ENCODE results near the gene BMAL1. TPM values are rescaled to one million over a fixed set of nuclear protein-coding genes. Genes with fewer than 3 reads are reported as not detected.

Gene BMAL1
- total and polyA plus RNA-seq, 5 experiments from 2014 or later, result 9.6 to 93.8 (median 14.0) TPM

DNA sequence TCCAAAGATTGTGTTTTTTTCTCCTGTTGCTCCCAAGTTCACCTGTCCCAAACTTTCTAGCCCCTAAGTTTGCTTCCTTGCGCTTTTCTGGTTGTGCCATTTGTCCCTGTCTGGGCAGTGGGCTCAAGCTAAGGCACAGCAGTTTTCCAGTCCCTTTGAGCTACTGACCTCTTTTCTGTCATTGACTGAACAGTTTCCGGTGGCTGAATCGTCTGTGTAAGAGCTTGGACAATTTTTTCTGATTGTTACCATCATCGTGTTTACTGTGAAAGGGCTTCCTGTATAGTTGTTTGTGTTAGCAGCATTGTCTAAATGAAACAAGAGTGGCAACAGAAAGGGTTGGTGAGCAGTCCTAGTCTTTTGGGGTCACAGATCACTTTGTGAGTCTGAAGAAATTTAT, 49.8 kb downstream of the BMAL1 start:
- Mint-ChIP-seq H3K27me3 (no peaks in the 10 kb centered on the region), H3K27ac (peak overlapping the region in 1 of 10 donors; percentile 51), H3K4me1 (peaks cover 30 to 53% (median 42%) of the 10 kb centered on the region in 4 donors), H3K4me3 (no peak overlapping the region), H3K9me3 (no peaks in the 10 kb centered on the region), H3K36me3 (peaks cover 0 to 44% (median 3%) of the 10 kb centered on the region in 3 donors)
- POLR2A ChIA-PET, result no interaction called here
- ATAC-seq (no peak), DNase-seq (no peak)

DNA sequence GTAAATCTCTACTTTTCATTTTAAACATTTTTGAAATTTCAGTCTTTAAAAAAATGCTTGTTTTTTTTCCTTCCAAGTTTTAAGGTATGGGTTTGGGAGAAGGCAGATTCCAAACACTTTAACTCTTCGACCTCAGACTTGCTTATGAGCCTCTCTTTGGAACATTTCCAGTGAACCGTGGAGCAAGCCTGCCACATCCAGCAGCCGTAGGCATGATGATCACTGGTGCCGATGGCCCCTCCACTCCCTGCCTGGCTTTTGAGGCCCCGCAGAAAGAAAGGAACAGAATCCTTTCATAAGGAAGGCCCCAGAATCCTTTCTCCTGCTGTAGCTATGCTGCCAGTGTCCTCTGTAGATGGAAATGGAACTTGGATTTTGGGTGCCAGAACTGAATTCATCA, 50.7 kb downstream of the BMAL1 start:
- DNase-seq, result no peak
- Mint-ChIP-seq H3K36me3 (peaks cover 0 to 40% (median 3%) of the 10 kb centered on the region in 3 donors), H3K27ac (peak overlapping the region in 1 of 10 donors; percentile 35), H3K27me3 (no peaks in the 10 kb centered on the region), H3K9me3 (no peaks in the 10 kb centered on the region), H3K4me3 (no peak overlapping the region), H3K4me1 (peaks cover 29 to 61% (median 50%) of the 10 kb centered on the region in 4 donors)
- ATAC-seq, result no peak
- POLR2A ChIA-PET, result no interaction called here

DNA sequence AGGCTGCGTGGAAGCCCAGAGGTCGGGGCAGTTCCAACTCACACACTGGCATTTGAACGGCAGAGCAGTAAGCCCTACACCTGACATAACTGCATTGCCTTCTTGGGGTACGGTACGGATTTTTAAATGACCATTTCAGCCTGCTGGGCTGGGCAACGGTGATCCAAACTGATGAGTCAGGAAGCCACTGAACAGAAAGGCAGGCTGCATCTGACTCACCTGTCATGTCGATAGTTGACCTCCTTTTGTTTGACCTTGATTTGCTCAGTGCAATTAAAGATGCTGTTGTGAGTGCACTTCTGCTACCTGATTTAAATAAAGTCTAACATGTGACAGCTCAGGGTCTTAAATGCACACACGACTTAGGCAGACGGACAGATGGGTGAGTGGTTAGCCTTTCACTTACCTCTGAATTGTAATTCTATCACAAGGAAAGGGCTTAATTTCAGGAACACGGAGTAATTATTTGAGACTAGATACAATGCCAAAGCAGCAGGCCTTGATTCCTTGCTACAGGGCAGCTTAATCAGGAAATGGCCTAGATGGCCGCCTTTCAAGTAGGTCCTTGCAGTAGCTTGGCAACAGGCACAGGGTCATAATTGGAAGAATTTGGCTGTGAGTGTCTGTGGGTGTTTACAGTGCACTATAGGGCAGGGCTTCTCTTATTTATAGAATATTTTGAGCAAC, 52.2 kb downstream of the BMAL1 start:
- POLR2A ChIA-PET, result no interaction called here
- peaks cover 29 to 66% (median 55%) of the 10 kb centered on the region in 4 donors for H3K4me1 Mint-ChIP-seq
- H3K27me3 Mint-ChIP-seq, result no peaks in the 10 kb centered on the region
- H3K9me3 Mint-ChIP-seq, result no peaks in the 10 kb centered on the region
- peaks cover 0 to 31% (median under 1%) of the 10 kb centered on the region in 3 donors for H3K36me3 Mint-ChIP-seq
- H3K27ac Mint-ChIP-seq, result peak overlapping the region in 1 of 10 donors; percentile 72
- H3K4me3 Mint-ChIP-seq, result no peak overlapping the region
- DNase-seq, result no peak
- ATAC-seq, result no peak

DNA sequence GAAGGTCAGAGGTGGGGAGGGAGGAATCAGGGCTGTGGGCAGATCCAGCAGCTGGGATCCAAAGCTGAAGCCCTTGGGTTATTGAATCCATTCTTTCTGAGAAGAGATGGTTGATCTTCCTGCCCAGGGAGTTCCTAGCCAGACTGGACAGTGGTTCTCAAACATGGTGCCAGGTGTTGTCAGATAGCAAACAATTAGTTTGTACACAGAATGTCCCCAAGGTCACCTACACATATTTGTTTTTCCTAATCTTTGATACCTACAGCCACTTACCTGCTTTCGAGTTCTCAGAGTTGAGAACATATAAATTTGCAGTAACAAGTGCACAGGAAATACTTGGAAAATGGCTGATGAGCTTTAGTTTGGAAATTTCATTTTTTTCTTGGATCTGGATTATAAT, 54.5 kb downstream of the BMAL1 start:
- H3K27me3 Mint-ChIP-seq, result no peaks in the 10 kb centered on the region
- peaks cover 32 to 69% (median 63%) of the 10 kb centered on the region in 4 donors for H3K4me1 Mint-ChIP-seq
- no peak for DNase-seq
- peak overlapping the region in 1 of 10 donors; percentile 43 for H3K4me3 Mint-ChIP-seq
- no peak for ATAC-seq
- H3K9me3 Mint-ChIP-seq, result no peaks in the 10 kb centered on the region
- POLR2A ChIA-PET, result no interaction called here
- peak overlapping the region in 7 of 10 donors; percentile 29 to 79 (median 65) for H3K27ac Mint-ChIP-seq
- H3K36me3 Mint-ChIP-seq, result peaks cover 0 to 26% (median 0%) of the 10 kb centered on the region in 3 donors

DNA sequence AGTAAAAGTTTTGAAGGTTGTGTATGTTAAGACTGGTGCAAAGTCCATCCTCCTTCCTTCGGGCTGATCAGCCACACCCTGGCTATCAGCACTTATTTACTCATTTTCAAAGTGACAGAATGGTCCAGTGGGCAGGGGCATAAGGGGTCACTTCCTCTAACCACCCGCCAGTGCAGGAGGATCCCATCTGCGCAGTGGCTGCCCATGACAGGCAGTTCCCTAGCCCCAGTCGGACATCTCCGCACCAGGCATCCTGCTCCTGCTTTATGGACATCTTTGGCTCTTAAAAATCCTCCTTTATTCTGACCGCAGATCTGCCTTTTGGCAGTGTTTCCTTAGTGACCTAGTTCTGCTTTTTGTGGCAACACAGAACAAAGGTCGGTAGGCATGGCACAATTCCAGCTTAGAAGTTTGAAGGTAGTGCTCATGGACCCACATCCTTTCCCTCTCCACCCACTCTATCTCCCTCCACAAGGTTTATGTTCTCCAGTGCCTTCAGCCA, 55.9 kb downstream of the BMAL1 start:
- Mint-ChIP-seq H3K27me3 (no peaks in the 10 kb centered on the region), H3K4me1 (peaks cover 30 to 76% (median 72%) of the 10 kb centered on the region in 4 donors), H3K27ac (peak overlapping the region; percentile 22 to 87 (median 62)), H3K4me3 (peak overlapping the region in 7 of 10 donors; percentile 44 to 63 (median 59)), H3K9me3 (no peaks in the 10 kb centered on the region), H3K36me3 (peaks cover 0 to 15% (median 0%) of the 10 kb centered on the region in 3 donors)
- ATAC-seq (peak; percentile 27 to 43), DNase-seq (peak in 1 of 10 donors; percentile 18)
- POLR2A ChIA-PET, result interaction anchor here (0.6 to 0.7 kb wide), 2 partner anchors 25 to 1100 kb away, joined by 3 to 6 read pairs; no protein-coding TSS in a partner anchor

DNA sequence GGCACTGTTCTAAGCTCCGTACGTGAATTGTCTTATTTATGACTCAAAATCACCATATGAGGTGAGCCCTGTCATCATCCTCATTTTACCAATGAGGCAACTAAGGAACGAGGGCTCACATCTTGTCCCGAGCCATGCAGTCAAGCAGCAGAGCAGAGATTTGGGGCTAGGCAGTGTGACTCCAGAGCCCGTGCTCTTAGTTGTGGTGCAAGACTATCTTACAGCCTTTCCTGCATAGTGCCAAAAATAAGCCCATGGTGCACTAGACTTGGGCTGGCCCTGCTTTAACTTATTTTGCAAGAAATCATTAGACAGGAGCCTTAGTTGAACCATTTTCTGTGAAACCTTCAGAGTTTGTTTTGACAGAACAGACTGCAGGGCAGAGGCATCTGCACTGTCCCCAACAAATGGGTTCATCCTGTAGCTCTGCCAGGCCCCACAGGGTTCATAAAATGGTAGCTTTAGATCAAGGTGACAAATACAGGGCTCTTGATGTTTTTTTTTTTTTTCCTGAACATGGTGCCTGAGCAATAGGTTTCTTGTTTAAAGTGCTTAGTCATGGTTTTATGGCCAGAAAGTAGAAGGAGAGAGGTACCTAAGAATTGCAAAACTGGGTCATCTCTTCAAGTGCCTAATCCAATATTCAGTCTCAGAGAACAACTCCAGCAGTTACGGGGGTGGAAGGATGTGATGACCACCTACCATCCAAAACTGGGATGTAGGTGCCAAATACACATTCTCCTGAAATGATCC, 56.6 kb downstream of the BMAL1 start:
- no peak for ATAC-seq
- no peak for DNase-seq
- POLR2A ChIA-PET, result no interaction called here
- Mint-ChIP-seq H3K4me1 (peaks cover 32 to 79% (median 77%) of the 10 kb centered on the region in 4 donors), H3K4me3 (peak overlapping the region in 5 of 10 donors; percentile 44 to 63 (median 59)), H3K27ac (peak overlapping the region in 8 of 10 donors; percentile 22 to 87 (median 66)), H3K36me3 (peaks cover 0 to 8% (median 0%) of the 10 kb centered on the region in 3 donors), H3K27me3 (no peaks in the 10 kb centered on the region), H3K9me3 (no peaks in the 10 kb centered on the region)

DNA sequence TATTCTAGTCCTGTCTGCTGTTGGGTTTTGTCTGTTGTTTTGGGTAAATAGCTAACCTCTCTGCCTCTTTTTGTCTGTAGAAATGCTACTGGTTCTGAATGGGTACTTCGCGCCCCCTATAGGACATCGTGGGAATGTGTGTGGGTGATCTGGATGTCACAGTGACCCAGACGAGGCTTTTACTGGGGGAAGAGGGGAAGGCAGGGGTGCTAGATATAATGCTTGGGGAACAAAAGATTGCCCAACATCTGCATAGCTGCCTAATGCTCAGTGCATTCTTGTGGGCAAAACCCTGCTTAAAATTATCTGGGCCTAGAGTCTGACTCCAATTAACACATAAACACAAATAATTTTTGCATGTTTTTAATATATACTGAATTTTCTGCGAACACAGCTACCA, 57.7 kb downstream of the BMAL1 start:
- ATAC-seq, result peak; percentile 72 to 77
- H3K4me1 Mint-ChIP-seq, result peaks cover 34 to 83% (median 80%) of the 10 kb centered on the region in 4 donors
- H3K27me3 Mint-ChIP-seq, result no peaks in the 10 kb centered on the region
- H3K4me3 Mint-ChIP-seq, result no peak overlapping the region
- POLR2A ChIA-PET, result interaction anchor here (1.4 kb wide), 2 partner anchors 57 to 58 kb away, joined by 3 to 5 read pairs; no protein-coding TSS in a partner anchor
- H3K27ac Mint-ChIP-seq, result peak overlapping the region in 4 of 10 donors; percentile 1 to 56 (median 22)
- H3K36me3 Mint-ChIP-seq, result peaks cover 0 to 3% (median 0%) of the 10 kb centered on the region in 3 donors
- no peaks in the 10 kb centered on the region for H3K9me3 Mint-ChIP-seq
- DNase-seq, result peak; percentile 43 to 84 (median 63)

DNA sequence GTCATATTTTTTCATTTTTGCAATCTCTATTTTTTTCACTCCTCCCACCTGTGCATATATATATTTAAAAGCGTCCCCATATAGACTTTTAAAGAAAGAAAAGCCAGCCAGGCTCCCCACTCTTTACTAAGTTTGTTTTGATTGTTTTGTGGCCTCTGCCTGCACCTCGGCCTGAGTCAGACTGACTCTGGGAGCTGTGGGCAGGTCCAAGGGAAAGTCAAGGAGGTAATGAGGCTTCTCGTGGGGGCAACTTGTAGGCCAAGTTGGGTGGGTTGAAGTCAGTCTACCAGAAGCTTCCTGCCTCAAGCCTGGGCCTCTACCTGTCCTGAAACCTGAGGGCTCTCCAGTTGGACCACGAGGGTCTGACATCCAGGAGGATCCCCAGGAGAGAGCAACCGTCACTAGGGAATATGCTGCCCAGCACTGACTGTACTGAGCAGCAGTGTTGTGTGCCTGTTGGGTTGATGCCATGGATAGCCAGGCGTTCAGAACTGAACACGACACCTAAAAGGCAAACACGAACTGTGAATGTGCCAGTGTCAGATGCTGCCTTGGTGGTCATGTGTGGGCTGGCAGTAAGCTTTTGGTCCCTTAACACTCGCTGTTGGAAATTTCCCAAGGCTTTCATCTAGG, 58.8 kb downstream of the BMAL1 start:
- DNase-seq, result no peak
- H3K27me3 Mint-ChIP-seq, result no peaks in the 10 kb centered on the region
- no peaks in the 10 kb centered on the region for H3K9me3 Mint-ChIP-seq
- peaks cover 37 to 87% (median 80%) of the 10 kb centered on the region in 4 donors for H3K4me1 Mint-ChIP-seq
- no peak for ATAC-seq
- POLR2A ChIA-PET, result interaction anchor here (1.4 kb wide), 1 partner anchor 58 kb away, joined by 5 read pairs; no protein-coding TSS in a partner anchor
- H3K36me3 Mint-ChIP-seq, result peaks cover 0 to 7% (median 0%) of the 10 kb centered on the region in 3 donors
- H3K27ac Mint-ChIP-seq, result peak overlapping the region in 1 of 10 donors; percentile 29
- no peak overlapping the region for H3K4me3 Mint-ChIP-seq

DNA sequence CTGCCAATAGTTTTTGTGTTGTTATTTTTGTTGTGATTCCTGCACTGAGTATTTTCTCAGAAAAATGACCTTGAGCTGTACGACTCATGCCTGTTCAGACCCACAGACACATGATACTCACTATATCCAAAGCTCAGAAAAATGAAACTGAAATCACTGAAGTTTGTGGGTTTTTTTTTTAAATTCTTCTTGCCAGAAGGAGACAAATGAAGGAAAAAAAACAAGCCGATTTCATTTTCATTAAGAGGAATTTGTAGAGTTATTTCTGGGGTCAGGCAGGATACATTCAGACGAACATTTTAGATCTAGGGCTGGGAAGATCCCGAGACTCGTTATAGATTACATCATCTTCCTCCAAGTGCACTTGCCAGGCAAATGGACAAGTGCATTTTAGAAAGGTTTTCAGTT, 60.4 kb downstream of the BMAL1 start:
- no peaks in the 10 kb centered on the region for H3K27me3 Mint-ChIP-seq
- ATAC-seq (no peak), DNase-seq (no peak)
- H3K4me3 Mint-ChIP-seq, result peak overlapping the region in 8 of 10 donors; percentile 1 to 72 (median 40)
- H3K36me3 Mint-ChIP-seq, result peaks cover 0 to 6% (median 0%) of the 10 kb centered on the region in 3 donors
- POLR2A ChIA-PET, result no interaction called here
- H3K9me3 Mint-ChIP-seq, result no peaks in the 10 kb centered on the region
- H3K4me1 Mint-ChIP-seq, result peaks cover 32 to 77% (median 76%) of the 10 kb centered on the region in 4 donors
- H3K27ac Mint-ChIP-seq, result peak overlapping the region in 6 of 10 donors; percentile 11 to 91 (median 38)

DNA sequence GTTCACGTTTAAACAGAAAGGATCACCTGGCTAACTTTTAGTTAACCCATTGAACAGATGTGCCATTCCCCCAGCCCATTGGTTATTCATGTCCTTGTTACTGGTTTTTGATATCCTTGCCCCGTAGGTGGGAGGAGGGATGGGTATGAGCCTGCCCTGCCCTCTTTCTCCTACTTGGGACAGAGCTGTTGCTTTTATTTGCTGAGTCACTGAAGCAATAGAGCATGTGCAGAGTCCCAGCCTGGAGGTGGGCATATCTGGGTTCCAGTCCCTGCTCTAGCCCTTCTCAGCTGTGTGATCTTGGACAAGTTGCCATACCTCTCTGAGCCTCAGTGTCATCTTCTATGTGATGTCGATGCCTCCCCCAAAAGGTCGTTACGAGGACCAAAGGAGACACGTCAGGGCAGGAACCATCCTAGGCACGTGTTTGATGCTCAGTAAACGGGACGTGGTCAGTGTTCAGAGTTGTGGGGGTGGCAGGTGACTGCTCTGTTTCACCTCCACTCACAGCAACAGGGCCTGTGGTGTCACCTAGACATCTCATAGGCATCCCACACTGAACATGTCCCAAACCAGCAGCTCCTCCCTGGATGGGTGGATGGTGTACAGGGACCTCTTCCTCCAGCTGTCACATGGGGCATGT, 61.0 kb downstream of the BMAL1 start:
- peaks cover 30 to 73% (median 72%) of the 10 kb centered on the region in 4 donors for H3K4me1 Mint-ChIP-seq
- POLR2A ChIA-PET, result no interaction called here
- peak in 1 of 10 donors; percentile 19 for DNase-seq
- H3K27me3 Mint-ChIP-seq, result no peaks in the 10 kb centered on the region
- peak overlapping the region in 9 of 10 donors; percentile 19 to 72 (median 45) for H3K4me3 Mint-ChIP-seq
- peaks cover 0 to 6% (median 0%) of the 10 kb centered on the region in 3 donors for H3K36me3 Mint-ChIP-seq
- ATAC-seq, result peak in 1 of 2 donors; percentile 31
- no peaks in the 10 kb centered on the region for H3K9me3 Mint-ChIP-seq
- H3K27ac Mint-ChIP-seq, result peak overlapping the region in 9 of 10 donors; percentile 11 to 91 (median 79)

DNA sequence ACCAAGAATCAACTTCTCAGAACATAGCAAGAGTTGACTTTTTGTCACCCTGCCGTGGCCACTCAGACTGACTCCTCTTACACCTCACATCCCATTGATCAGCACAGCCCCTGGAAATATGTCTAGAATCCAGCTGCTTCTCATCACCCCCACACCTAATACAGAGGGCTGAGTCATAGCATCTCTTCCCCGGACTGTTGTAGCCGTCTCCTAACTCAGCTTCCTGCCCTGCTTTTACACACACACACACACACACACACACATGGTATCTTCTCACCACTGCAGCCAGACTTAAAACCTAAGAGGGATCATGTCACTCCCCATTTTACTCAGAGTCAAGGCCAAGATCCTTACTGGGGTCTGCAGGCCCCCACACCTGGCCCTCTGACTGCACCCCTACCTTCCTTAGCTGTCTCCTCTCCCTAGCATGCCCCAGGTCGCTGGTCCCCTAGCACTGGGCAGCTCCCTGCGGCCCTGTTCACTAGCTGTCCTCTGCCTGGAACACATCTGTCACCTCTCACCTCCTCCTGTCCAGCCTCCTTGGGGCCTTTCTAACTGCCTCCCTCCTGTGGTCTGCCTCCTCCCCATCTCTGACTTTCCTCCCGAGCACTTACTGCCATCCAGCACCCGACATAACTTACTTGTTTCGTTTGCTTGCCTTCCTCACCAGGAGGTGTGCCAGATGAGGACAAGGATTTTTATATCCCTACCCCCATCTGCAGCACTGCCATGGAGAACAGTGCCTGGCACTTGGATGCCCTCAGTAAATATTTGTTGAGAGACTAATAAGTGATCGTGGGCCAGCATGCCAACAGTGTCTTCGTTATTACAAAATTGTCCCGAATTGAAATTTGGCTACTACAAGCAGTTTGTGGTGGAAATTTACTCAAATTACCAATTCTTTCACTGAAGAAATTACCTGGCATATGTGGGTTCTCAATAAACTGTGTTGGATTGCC, 61.9 kb downstream of the BMAL1 start:
- H3K4me1 Mint-ChIP-seq, result peaks cover 29 to 73% (median 69%) of the 10 kb centered on the region in 4 donors
- H3K27ac Mint-ChIP-seq, result peak overlapping the region; percentile 11 to 91 (median 78)
- POLR2A ChIA-PET, result interaction anchor here (1.3 kb wide), 1 partner anchor 61 kb away, joined by 4 read pairs; no protein-coding TSS in a partner anchor
- DNase-seq (peak in 4 of 10 donors; percentile 12 to 40 (median 27)), ATAC-seq (peak; percentile 27 to 54)
- peaks cover 0 to 9% (median 0%) of the 10 kb centered on the region in 3 donors for H3K36me3 Mint-ChIP-seq
- H3K4me3 Mint-ChIP-seq, result peak overlapping the region in 7 of 10 donors; percentile 5 to 65 (median 52)
- no peaks in the 10 kb centered on the region for H3K27me3 Mint-ChIP-seq
- H3K9me3 Mint-ChIP-seq, result no peaks in the 10 kb centered on the region

Measured in naive thymus-derived CD8-positive, alpha-beta T cell (primary cell).